ENCODE measurements around the gene CAPN10. TPM values are rescaled to one million over a fixed set of nuclear protein-coding genes. Genes with fewer than 3 reads are reported as not detected.

The CAPN10 gene
- total RNA-seq, 1 experiment from 2014 or later, result 47.4 TPM

DNA sequence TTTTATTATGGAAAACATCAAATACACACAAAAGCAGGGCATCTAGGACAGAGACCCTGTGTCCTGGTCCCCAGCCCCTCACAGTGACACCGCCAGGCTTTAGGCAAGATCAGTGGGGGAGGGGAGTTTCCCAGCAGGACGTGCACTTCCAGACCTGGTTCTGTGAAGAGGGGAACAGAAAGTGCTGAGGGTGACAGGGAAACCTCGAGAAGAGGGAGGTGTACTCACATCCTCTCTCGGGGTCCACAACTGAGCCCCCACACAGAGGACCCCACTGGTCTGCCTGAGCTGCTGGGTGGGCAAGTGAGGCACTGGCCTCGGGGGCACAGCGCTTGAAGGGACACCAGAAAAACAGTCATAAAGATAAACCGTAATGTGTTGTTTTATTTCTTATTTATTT, 34.3 kb downstream of the CAPN10 start:
- peaks cover 13 to 29% of the 10 kb centered on the region in 2 experiments for H3K9me3 Mint-ChIP-seq
- no peak overlapping the region for H4K91ac ChIP-seq (ENCODE audit: insufficient read length, low read depth, low read length)
- no peak overlapping the region for H3K18ac ChIP-seq (ENCODE audit: insufficient read length, low read depth, low read length)
- H3K27ac ChIP-seq (ENCODE audit: insufficient read length, low read depth, low read length), result no peak overlapping the region
- peaks cover 2 to 12% (median 5%) of the 10 kb centered on the region in 3 experiments; a peak in 6 of 7 replicates for H3K36me3 Mint-ChIP-seq (ENCODE audit: insufficient read depth in 1 of 3, low read depth in 3 of 3)
- no peak overlapping the region for H2BK20ac ChIP-seq (ENCODE audit: low read depth, low read length, poor library complexity, severe bottlenecking)
- no peak overlapping the region for H4K8ac ChIP-seq (replicated peaks; ENCODE audit: insufficient read length, low read depth, low read length)
- no peak overlapping the region for H4K5ac ChIP-seq (ENCODE audit: insufficient read length, low read depth, low read length)
- H3K56ac ChIP-seq (ENCODE audit: insufficient read length, low read depth, low read length), result no peak overlapping the region
- no peak overlapping the region for H3T11ph ChIP-seq (ENCODE audit: low read length)
- H3K27ac Mint-ChIP-seq, result no peak overlapping the region
- no peaks in the 10 kb centered on the region for H3K27me3 ChIP-seq (ENCODE audit: insufficient read depth, low read length)
- H4K20me1 ChIP-seq (ENCODE audit: control insufficient read depth, insufficient read depth, insufficient read length), result no peaks in the 10 kb centered on the region
- no peak overlapping the region for H3K14ac ChIP-seq (ENCODE audit: insufficient read depth, low read length)
- no peak for DNase-seq
- H3K79me1 ChIP-seq (ENCODE audit: insufficient read depth, low read depth, low read length, poor library complexity, severe bottlenecking), result no peaks in the 10 kb centered on the region
- H3K4me1 ChIP-seq (ENCODE audit: insufficient read depth, low read length), result no peaks in the 10 kb centered on the region
- H2BK5ac ChIP-seq (ENCODE audit: insufficient read length, low read length), result no peak overlapping the region
- no peak overlapping the region for H2AFZ ChIP-seq (ENCODE audit: low read length)
- WGBS (ENCODE audit: extremely low coverage, insufficient read length, low lambda C conversion rate), result no CpG with 5 or more reads among the region's 7 CpGs
- peaks cover 4% of the 10 kb centered on the region for H3K27me3 Mint-ChIP-seq (ENCODE audit: low read depth)
- H3K4me2 ChIP-seq (ENCODE audit: insufficient read depth, insufficient read length, low read length), result no peak overlapping the region
- H3K4me3 Mint-ChIP-seq, result no peak overlapping the region
- H2AK5ac ChIP-seq (ENCODE audit: insufficient read length, low read length), result no peak overlapping the region
- H3K9me3 ChIP-seq (ENCODE audit: control insufficient read depth, low read depth, low read length), result no peaks in the 10 kb centered on the region
- H3K9ac ChIP-seq (ENCODE audit: extremely low read depth, insufficient read length, low read length), result no peak overlapping the region
- no peak overlapping the region for H3K23ac ChIP-seq (ENCODE audit: insufficient read length, low read depth, low read length)
- peaks cover 0 to 14% of the 10 kb centered on the region in 2 experiments; a peak in 2 of 4 replicates for H3K4me1 Mint-ChIP-seq
- H2BK12ac ChIP-seq (ENCODE audit: insufficient read length, low read depth, low read length), result no peak overlapping the region
- H2BK120ac ChIP-seq (ENCODE audit: low read depth, low read length, poor library complexity, severe bottlenecking), result no peak overlapping the region
- H3K4ac ChIP-seq (ENCODE audit: low read depth, low read length), result no peak overlapping the region
- no peaks in the 10 kb centered on the region for H3K79me2 ChIP-seq (ENCODE audit: insufficient read depth, low read length)
- TF ChIP-seq, protein P1, sequence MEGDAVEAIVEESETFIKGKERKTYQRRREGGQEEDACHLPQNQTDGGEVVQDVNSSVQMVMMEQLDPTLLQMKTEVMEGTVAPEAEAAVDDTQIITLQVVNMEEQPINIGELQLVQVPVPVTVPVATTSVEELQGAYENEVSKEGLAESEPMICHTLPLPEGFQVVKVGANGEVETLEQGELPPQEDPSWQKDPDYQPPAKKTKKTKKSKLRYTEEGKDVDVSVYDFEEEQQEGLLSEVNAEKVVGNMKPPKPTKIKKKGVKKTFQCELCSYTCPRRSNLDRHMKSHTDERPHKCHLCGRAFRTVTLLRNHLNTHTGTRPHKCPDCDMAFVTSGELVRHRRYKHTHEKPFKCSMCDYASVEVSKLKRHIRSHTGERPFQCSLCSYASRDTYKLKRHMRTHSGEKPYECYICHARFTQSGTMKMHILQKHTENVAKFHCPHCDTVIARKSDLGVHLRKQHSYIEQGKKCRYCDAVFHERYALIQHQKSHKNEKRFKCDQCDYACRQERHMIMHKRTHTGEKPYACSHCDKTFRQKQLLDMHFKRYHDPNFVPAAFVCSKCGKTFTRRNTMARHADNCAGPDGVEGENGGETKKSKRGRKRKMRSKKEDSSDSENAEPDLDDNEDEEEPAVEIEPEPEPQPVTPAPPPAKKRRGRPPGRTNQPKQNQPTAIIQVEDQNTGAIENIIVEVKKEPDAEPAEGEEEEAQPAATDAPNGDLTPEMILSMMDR (conservative IDR thresholded peaks at IDR 0.05), result no peak
- H2BK15ac ChIP-seq (ENCODE audit: low read depth, low read length), result no peak overlapping the region
- no peaks in the 10 kb centered on the region for H3K23me2 ChIP-seq (ENCODE audit: insufficient read length, low read depth, low read length, poor library complexity, severe bottlenecking)
